ENCODE data around the gene GRIA1.

GRCh38 chr5:153617190-153617589, 126.7 kb downstream of the GRIA1 start:
- TF ChIP-seq ZNF292 (CRISPR knock-in tag; IDR thresholded peaks at IDR 0.05; ENCODE audit: borderline replicate concordance, low read depth) (no peak), JUN (CRISPR knock-in tag; IDR thresholded peaks at IDR 0.05) (no peak), CAMTA2 (CRISPR knock-in tag; IDR thresholded peaks at IDR 0.05; ENCODE audit: borderline replicate concordance) (no peak), FOXA3 (CRISPR knock-in tag; IDR thresholded peaks at IDR 0.05) (no peak), ZBTB21 (CRISPR knock-in tag; IDR thresholded peaks at IDR 0.05) (no peak), NCOA2 (CRISPR knock-in tag; IDR thresholded peaks at IDR 0.05) (no peak), KAT7 (CRISPR knock-in tag; IDR thresholded peaks at IDR 0.05; ENCODE audit: borderline replicate concordance) (no peak), ZNF639 (CRISPR knock-in tag; conservative IDR thresholded peaks at IDR 0.05) (no peak), NFKBIZ (CRISPR knock-in tag; IDR thresholded peaks at IDR 0.05) (no peak), CEBPB (IDR thresholded peaks at IDR 0.05; ENCODE audit: borderline replicate concordance, low read depth, low read length) (no peak)
- TF ChIP-seq, protein P1, sequence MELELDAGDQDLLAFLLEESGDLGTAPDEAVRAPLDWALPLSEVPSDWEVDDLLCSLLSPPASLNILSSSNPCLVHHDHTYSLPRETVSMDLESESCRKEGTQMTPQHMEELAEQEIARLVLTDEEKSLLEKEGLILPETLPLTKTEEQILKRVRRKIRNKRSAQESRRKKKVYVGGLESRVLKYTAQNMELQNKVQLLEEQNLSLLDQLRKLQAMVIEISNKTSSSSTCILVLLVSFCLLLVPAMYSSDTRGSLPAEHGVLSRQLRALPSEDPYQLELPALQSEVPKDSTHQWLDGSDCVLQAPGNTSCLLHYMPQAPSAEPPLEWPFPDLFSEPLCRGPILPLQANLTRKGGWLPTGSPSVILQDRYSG (CRISPR knock-in tag; IDR thresholded peaks at IDR 0.05): no peak
